SKM-1 treated with dmso at 0.1 percent for 144 hours (cell line): ENCODE measurements around the gene TNFSF4.
A peak's percentile ranks its signal among the peaks of the same experiment; 100 is the strongest.
"Not testable (repeated sequence)": the region's sequence is repeated elsewhere in the genome, so short reads cannot be mapped to it uniquely, and the experiment has no call there.

Experiments
- DNase-seq: peaks from one replicate; lab custom pipeline; 2025; ENCODE audit not compliant: unreplicated experiment; lab: John Stamatoyannopoulos, UW

The TNFSF4 gene

DNA sequence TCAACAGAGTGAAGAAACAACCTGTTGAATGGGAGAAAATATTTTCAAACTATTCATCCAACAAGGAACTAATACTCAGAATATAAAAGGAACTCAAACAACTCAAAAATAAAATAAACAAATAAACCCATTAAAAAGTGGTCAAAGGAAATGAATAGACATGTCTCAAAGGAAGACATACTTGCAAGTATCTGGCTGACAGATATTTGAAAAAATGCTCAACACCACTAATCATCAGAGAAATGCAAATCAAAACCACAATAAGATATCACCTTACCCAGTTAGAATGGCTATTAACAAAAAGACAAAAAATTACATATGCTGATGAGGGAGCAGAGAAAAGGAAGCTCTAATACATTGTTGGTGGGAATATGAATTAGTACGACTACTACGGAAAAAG lies 38.2 kb downstream of the TNFSF4 start:
- no peak for DNase-seq

- no peak for DNase-seq
Observed at GRCh38 chr1:173164686-173165085, 42.4 kb downstream of the TNFSF4 start.

- no peak for DNase-seq
Observed at GRCh38 chr1:173164178-173164577, 43.0 kb downstream of the TNFSF4 start.

DNA sequence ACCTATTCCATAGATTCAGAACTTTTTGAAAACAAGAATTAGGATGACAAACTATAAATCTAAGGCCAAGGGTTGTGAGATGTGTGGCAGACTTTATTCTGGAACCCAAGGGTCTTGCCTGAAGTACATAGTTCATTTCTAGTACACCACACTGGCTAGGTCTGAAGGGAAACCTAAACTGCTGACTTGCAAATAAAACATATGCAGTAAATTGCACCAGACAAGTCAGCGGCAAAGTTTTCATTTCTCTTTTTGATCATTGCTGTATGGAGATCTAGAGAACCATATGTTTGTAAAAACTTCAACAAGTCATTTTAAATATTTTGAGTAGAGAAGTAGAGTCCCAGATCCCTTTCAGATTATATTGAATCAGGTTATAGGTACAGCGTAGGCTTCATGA lies 43.9 kb downstream of the TNFSF4 start:
- DNase-seq: no peak

DNA sequence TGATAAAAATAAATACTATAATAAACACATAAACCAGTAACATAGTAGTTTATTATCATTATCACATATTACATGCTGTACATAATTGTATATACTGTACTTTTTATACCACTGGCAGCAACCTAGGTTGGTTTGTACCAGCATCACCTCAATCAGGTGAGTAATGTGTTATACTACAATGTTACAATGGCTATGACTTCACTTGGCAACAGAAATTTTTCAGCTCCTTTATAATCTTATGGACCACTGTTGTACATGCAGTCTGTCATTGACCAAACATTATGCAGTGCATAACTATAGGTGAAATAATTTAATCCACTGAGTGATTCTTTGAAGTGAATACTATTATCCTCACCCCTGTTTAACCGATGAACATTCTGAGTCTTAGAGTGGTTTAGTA lies 44.5 kb downstream of the TNFSF4 start:
- DNase-seq: no peak

- DNase-seq: no peak
Observed at GRCh38 chr1:173161510-173162221, 45.5 kb downstream of the TNFSF4 start.

- not testable (repeated sequence) for DNase-seq
Observed at GRCh38 chr1:173153964-173154363, 53.2 kb downstream of the TNFSF4 start.

- no peak for DNase-seq
Observed at GRCh38 chr1:173153503-173153902, 53.6 kb downstream of the TNFSF4 start.

GRCh38 chr1:173152598-173152997 lies 54.5 kb downstream of the TNFSF4 start:
- no peak for DNase-seq

DNA sequence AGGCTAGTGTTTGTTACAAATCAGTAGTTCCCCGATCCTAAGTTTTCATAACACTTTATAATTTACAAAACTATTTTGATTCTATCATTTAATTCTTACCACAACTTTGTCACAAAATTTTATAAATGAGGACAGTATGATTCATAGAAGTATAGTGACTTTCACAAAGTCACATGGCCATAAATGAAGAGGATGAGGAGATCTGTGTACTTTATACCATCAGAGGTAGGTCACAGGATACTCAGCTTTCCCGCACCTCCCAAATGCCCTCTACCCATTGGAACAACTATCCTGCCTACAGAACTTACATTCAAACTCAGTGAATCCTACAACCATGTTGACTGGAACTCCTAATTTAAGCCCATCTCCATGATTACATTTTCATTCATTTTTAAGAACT lies 56.3 kb downstream of the TNFSF4 start:
- no peak for DNase-seq

GRCh38 chr1:173149887-173150286 lies 57.2 kb downstream of the TNFSF4 start:
- peak; percentile 60 for DNase-seq

- no peak for DNase-seq
Observed at GRCh38 chr1:173148971-173149370, 58.2 kb downstream of the TNFSF4 start.

DNA sequence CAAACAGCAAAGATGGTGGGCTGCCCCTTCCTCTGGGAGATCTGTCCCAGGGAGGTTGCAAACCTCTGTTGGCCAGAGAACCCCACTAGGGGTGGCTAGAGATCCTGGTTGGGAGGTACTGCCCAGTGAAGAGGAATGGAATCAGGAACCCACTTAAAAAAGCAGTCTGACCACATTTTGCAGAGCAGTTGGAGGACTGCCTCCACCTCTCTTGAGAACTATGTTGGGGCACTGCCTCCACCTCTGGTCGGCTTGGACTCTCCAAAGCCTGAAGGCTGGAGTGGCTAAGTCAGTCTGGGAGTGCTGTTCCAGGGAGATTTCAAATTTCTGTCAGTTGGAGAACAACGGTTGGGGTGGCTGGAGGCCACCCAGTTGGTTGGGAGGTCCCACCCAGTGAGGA lies 58.6 kb downstream of the TNFSF4 start:
- no peak for DNase-seq

DNA sequence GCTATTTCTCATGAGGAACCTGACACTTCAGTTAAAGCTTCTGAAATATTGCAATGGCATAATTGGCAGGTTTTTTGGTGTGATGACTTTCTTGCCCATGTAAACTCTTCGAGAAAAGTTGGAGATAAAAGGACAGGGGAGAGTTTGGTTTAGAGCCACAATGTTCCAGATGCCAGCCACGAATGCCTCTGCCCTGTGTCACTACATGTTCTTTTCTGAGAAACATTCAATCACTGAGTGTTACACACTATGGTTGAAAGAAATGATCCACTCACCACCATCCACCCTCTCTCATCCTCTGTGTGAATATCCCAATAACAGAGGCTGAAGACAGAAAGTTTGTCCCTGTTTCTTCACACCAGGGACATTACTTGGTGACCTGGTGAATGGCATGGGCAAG lies 66.4 kb downstream of the TNFSF4 start:
- no peak for DNase-seq

GRCh38 chr1:173139706-173140105 lies 67.4 kb downstream of the TNFSF4 start:
- no peak for DNase-seq

DNA sequence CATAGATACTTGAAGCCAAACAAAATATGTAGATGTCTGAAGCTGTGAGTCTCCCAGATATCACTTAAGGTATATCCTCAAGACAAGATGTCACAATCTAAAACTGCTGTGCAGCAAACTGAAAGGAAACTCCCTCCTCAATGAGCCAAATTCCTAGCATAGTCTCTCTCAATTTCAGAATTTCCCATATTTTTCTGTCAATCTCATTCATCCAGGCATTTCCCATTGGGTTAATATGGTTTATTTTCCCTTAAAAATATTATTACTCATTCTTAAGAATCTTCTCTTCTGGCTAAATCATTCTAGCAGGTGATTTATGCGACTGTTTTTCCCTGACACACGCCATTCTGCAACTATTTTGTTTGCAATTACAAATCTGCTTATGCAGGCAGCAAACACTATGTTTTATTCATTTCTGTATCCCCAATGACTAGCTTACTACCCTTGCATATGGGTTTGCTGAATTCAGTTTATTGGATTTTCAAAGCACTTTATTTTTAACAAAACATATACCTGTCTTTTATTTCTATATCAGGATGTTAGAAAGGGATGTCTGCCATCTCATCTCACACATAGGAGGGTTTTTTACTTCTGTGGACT lies 69.9 kb downstream of the TNFSF4 start:
- DNase-seq: no peak

DNA sequence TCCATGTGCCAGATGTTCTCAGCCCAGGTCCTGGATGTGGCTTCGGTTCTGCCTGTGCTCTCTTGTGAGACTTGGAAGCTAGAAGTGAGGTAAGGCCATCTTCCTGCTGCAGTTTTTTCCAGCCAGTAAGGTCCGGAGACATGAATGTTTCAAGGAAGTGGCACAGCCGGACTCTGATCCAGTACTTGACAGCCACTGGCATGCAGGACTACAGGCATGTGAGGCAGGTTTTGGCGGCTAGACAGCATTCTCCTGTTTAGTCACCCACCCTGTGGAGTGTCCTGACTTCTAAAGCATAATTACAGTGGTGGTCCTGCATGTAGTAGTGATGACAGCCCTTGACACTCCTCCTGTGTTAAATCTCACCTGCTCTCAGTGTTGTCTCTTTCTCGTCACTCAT lies 72.3 kb downstream of the TNFSF4 start:
- DNase-seq: no peak

GRCh38 chr1:173134029-173134428 lies 73.1 kb downstream of the TNFSF4 start:
- DNase-seq: no peak
